ENCODE results near the gene TRIM66. TPM values are rescaled to one million over a fixed set of nuclear protein-coding genes. Genes with fewer than 3 reads are reported as not detected.
A peak's percentile ranks its signal among the peaks of the same experiment; 100 is the strongest.

Gene TRIM66
- total RNA-seq, 2 donors from 2014 or later: 10.2 to 18.1 TPM

DNA sequence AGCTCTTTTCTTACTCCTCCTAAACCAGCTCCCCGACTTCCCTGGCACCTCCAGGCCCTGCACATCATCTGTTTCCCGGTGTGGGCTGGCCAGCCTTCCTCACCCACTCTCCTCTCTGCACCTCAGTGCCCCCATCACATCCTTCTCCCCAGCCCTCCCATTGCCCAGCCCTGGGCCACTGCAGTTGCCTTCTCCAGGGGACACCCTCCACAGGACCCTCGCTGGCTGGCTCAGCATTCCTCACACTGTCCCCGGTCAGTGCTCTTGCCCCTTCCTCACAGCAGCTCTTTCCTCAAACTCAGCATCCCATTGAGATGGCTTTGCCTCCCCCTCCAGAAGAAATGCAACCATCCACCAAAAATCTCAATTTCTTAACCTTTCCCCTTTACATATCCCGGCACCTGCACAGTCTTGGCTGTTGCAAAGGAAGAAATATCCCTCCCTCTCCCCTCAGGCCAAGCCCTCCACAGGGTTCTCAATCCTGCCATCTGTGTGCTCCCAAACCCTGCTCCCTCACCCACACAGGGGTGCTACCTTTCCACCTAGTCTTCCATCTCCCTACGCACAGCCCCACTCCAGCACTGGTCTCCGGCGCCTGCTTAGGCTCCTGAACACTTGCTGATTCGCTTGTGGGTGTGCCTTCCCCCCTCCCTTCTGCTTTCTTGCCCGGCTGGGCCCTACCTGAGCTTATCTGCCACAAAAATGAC is 19.6 kb upstream of the TRIM66 start:
- H3K27ac ChIP-seq: no peak overlapping the region

DNA sequence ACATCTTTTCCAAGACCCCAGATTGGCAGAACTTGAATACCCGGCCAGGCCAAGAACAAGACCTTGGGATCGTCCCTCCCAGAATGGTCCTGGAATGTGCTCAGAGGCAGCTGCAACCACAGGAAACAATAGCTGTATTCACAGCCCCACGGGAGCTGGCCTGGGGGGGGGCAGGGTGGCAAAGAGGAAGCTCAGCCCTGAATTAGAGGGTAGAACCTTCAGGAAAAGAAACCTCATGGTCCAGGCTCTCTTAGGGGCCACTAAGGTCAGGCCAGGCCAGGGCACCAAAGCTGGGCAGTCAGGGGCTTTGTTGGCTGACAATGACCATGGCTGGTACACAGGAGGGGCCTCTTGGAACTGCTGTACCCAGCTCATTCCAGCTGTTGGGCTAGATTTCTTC is 17.4 kb upstream of the TRIM66 start:
- Histone ChIP-seq H3K4me3 (no peak overlapping the region), H3K27ac (peak overlapping the region; percentile 29 to 73), H3K27me3 (replicated peaks; ENCODE audit: insufficient read depth) (no peaks in the 10 kb centered on the region), H3K9me3 (no peaks in the 10 kb centered on the region), H3K36me3 (peaks cover 48% of the 10 kb centered on the region), H3K4me1 (ENCODE audit: control insufficient read depth in 1 of 2, low read depth in 2 of 2) (peaks cover 3 to 11% of the 10 kb centered on the region in 2 donors)
- TF ChIP-seq, protein P1, sequence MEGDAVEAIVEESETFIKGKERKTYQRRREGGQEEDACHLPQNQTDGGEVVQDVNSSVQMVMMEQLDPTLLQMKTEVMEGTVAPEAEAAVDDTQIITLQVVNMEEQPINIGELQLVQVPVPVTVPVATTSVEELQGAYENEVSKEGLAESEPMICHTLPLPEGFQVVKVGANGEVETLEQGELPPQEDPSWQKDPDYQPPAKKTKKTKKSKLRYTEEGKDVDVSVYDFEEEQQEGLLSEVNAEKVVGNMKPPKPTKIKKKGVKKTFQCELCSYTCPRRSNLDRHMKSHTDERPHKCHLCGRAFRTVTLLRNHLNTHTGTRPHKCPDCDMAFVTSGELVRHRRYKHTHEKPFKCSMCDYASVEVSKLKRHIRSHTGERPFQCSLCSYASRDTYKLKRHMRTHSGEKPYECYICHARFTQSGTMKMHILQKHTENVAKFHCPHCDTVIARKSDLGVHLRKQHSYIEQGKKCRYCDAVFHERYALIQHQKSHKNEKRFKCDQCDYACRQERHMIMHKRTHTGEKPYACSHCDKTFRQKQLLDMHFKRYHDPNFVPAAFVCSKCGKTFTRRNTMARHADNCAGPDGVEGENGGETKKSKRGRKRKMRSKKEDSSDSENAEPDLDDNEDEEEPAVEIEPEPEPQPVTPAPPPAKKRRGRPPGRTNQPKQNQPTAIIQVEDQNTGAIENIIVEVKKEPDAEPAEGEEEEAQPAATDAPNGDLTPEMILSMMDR (IDR thresholded peaks at IDR 0.05): no peak
- DNase-seq (ENCODE audit: low spot score) (no peak), ATAC-seq (ENCODE audit: insufficient number of reproducible peaks, low FRiP score, low read depth) (no peak)

More for the DNA sequence above, 19.6 kb upstream of the TRIM66 start:
- TF ChIP-seq, protein P1 (IDR thresholded peaks at IDR 0.05): no peak
- Histone ChIP-seq H3K9me3 (no peaks in the 10 kb centered on the region), H3K36me3 (peaks cover 36% of the 10 kb centered on the region), H3K4me1 (ENCODE audit: control insufficient read depth in 1 of 2, low read depth in 2 of 2) (peaks cover 4 to 14% of the 10 kb centered on the region in 2 donors), H3K27me3 (replicated peaks; ENCODE audit: insufficient read depth) (no peaks in the 10 kb centered on the region), H3K4me3 (no peak overlapping the region)
- ATAC-seq (ENCODE audit: insufficient number of reproducible peaks, low FRiP score, low read depth): no peak
- no peak for DNase-seq (ENCODE audit: low spot score)

DNA sequence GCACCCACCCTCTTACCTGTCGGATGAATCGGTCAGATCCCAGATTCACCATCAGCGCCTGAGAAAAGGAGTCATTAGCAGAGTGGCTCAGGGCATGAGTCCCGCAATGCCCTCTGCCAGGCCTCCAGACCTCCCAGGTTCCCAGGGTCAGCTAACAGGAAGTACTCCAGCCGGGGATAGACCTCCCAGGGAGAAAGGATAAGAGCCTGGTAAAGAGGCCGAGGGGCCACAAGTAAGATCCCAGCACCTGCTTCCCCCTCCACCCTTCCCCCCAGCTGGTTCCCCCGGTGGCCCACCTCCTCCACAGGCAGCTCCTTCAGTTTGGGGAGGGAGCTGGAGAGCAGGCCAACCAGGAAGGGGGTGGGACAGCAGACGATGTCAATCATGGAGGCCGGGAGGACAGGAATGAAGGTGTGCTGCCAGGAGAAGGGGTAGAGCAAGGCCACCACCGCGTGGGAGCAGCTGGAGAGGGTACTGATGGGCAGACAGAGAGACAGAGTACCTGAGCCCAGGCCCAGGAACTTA is 16.5 kb upstream of the TRIM66 start:
- peaks cover 55% of the 10 kb centered on the region for H3K36me3 ChIP-seq
- ATAC-seq (ENCODE audit: insufficient number of reproducible peaks, low FRiP score, low read depth): no peak

DNA sequence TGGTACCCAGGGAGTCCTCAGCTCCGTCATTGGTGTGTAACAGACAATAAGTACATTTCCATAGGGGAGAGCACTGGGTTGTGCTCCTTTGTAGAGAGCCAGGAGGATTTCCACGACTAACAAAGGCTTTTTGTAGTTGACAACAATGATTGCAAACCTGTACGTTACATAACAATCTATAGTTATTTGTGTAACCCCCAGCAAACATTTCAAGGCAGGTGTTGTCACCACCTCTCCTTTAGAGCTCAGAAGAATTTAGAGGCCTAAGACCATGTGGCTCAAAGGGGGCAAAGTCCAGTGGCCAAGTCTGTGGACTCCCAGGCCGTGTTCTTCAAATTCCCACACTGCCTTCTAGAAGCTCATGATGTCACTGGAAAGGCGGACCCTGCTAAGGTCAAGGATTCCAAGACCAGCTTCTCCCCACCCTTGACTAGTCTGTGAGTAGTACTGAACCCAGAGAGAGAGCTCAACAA is 15.9 kb upstream of the TRIM66 start:
- no peaks in the 10 kb centered on the region for H3K27me3 ChIP-seq (replicated peaks; ENCODE audit: insufficient read depth)
- H3K36me3 ChIP-seq: peaks cover 61% of the 10 kb centered on the region
- TF ChIP-seq, protein P1 (IDR thresholded peaks at IDR 0.05): no peak
- no peak overlapping the region for H3K4me3 ChIP-seq
- no peak for DNase-seq (ENCODE audit: low spot score)
- peaks cover 3 to 11% of the 10 kb centered on the region in 2 donors for H3K4me1 ChIP-seq (ENCODE audit: control insufficient read depth in 1 of 2, low read depth in 2 of 2)
- H3K27ac ChIP-seq: peak overlapping the region; percentile 27 to 29
- no peak for ATAC-seq (ENCODE audit: insufficient number of reproducible peaks, low FRiP score, low read depth)
- H3K9me3 ChIP-seq: no peaks in the 10 kb centered on the region

More for the DNA sequence above, 16.5 kb upstream of the TRIM66 start:
- TF ChIP-seq, protein P1 (IDR thresholded peaks at IDR 0.05): no peak
- Histone ChIP-seq H3K4me3 (no peak overlapping the region), H3K27ac (peak overlapping the region; percentile 27 to 29), H3K9me3 (no peaks in the 10 kb centered on the region), H3K4me1 (ENCODE audit: control insufficient read depth in 1 of 2, low read depth in 2 of 2) (peaks cover 3 to 11% of the 10 kb centered on the region in 2 donors), H3K27me3 (replicated peaks; ENCODE audit: insufficient read depth) (no peaks in the 10 kb centered on the region)
- no peak for DNase-seq (ENCODE audit: low spot score)

DNA sequence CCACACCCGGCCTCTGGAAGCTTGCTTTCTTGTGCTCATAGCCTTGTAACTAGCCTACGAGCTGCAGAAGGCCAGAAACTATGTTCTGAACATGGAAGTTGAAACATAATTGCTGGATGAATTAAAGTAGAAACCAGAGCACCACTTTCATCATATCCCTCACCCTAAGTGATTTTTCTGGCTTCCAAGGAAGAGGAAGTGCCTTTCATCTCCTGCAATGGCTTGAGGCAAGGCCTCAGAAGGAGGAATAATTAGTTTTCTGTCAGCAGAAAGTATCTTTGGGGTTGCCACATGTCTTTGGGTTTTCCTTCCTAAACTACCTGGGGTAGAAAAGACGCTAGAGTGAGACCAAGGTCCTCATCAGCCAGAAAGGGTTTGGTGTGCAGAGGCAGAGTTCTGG is 14.6 kb upstream of the TRIM66 start:
- DNase-seq (ENCODE audit: low spot score) (no peak), ATAC-seq (ENCODE audit: insufficient number of reproducible peaks, low FRiP score, low read depth) (no peak)

More for the DNA sequence above, 14.6 kb upstream of the TRIM66 start:
- Histone ChIP-seq H3K9me3 (no peaks in the 10 kb centered on the region), H3K4me3 (no peak overlapping the region), H3K27ac (no peak overlapping the region), H3K4me1 (ENCODE audit: control insufficient read depth in 1 of 2, low read depth in 2 of 2) (peaks cover 3 to 11% of the 10 kb centered on the region in 2 donors), H3K27me3 (replicated peaks; ENCODE audit: insufficient read depth) (no peaks in the 10 kb centered on the region), H3K36me3 (peaks cover 64% of the 10 kb centered on the region)
- TF ChIP-seq, protein P1 (IDR thresholded peaks at IDR 0.05): no peak

Measured in thoracic aorta (tissue), 2 donors.